NT2/D1 (cell line): ENCODE results near the gene HMG20B.

Source experiments
- SUZ12 ChIP-seq: IDR thresholded peaks from 2 replicates; pipeline ENCODE4 v1.6.1; 2011; ENCODE audit not compliant: insufficient read length, insufficient read depth; ENCODE audit errors: extremely low read depth
- YY1 ChIP-seq: IDR thresholded peaks from 2 replicates; pipeline ENCODE4 v1.6.1; 2011; ENCODE audit not compliant: insufficient read length, insufficient read depth
- ZNF274 ChIP-seq: IDR thresholded peaks from 2 replicates; pipeline ENCODE4 v1.6.1; 2011; ENCODE audit warnings: mild to moderate bottlenecking, low read depth, low read length

DNA sequence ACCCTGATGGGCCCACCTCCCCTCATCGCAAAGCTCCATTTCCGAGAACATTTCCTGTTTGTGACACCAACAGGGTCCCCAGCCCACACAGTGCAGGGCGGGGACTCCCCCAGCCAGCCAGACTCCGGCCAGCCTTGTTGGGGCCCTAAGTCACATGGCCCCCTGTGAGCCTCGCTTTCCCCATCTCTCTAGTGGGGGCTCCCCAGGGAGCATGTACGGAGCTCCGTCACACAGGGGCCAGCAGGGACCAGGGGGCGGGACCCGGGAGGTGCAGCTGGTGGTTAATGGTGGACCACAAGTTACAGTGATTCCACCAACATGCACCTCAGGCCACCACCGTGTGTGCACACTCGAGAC lies 32.2 kb downstream of the HMG20B start:
- no peak for TF ChIP-seq SUZ12
- no peak for TF ChIP-seq YY1
- no peak for TF ChIP-seq ZNF274
